HEK293T (cell line): ENCODE results near the gene PDE6B.
"Not testable (repeated sequence)": the region's sequence is repeated elsewhere in the genome, so short reads cannot be mapped to it uniquely, and the experiment has no call there.

Experiments used
- CTCF ChIA-PET: fragments of 350-600 bp; formaldehyde crosslinking; extraction: SDS; loops from one replicate; lab custom pipeline; 2021; ENCODE audit warnings: antibody characterized with exemption, inconsistent platforms; lab: Yijun Ruan, JAX
- POLR2A ChIA-PET: fragments of 350-600 bp; formaldehyde crosslinking; extraction: SDS; loops from one replicate; lab custom pipeline; 2020; ENCODE audit warnings: antibody characterized with exemption, inconsistent platforms; lab: Yijun Ruan, JAX
- DNase-seq: peaks from one replicate; pipeline ENCODE4 v3.0.0; 2012; ENCODE audit warnings: mixed read lengths; ENCODE audit errors: extremely low spot score
- ARNT ChIP-seq: fragments of 450-650 bp; IDR thresholded peaks from 2 replicates; pipeline ENCODE4 v1.6.1; 2017; ENCODE audit warnings: mild to moderate bottlenecking
- BHLHE40 ChIP-seq: fragments of 450-650 bp; IDR thresholded peaks from 2 replicates; pipeline ENCODE4 v1.6.1; 2016; ENCODE audit warnings: mild to moderate bottlenecking, moderate library complexity, borderline replicate concordance
- CTBP1 ChIP-seq: fragments of 450-650 bp; IDR thresholded peaks from 2 replicates; pipeline ENCODE4 v1.6.1; 2016; ENCODE audit warnings: borderline replicate concordance
- ELF4 ChIP-seq: fragments of 450-650 bp; IDR thresholded peaks from 2 replicates; pipeline ENCODE4 v1.6.1; 2017; ENCODE audit warnings: antibody characterized with exemption
- FOXA1 ChIP-seq: fragments of 450-650 bp; IDR thresholded peaks from 2 replicates; pipeline ENCODE4 v1.6.1; 2016; ENCODE audit warnings: mild to moderate bottlenecking
- FOXK2 ChIP-seq: fragments of 450-650 bp; IDR thresholded peaks from 2 replicates; pipeline ENCODE4 v1.6.1; 2016; ENCODE audit warnings: mild to moderate bottlenecking
- FOXM1 ChIP-seq: fragments of 450-650 bp; IDR thresholded peaks from 2 replicates; pipeline ENCODE4 v1.6.1; 2017; ENCODE audit warnings: mild to moderate bottlenecking, borderline replicate concordance
- HDGF ChIP-seq: fragments of 450-650 bp; IDR thresholded peaks from 2 replicates; pipeline ENCODE4 v1.6.1; 2017; ENCODE audit warnings: antibody characterized with exemption, borderline replicate concordance
- L3MBTL2 ChIP-seq: fragments of 450-650 bp; conservative IDR thresholded peaks from 2 replicates; pipeline ENCODE4 v1.6.1; 2016; ENCODE audit warnings: mild to moderate bottlenecking
- LEF1 ChIP-seq: fragments of 450-650 bp; IDR thresholded peaks from 2 replicates; pipeline ENCODE4 v1.6.1; 2017; ENCODE audit warnings: mild to moderate bottlenecking, borderline replicate concordance
- NFRKB ChIP-seq: fragments of 450-650 bp; IDR thresholded peaks from 2 replicates; pipeline ENCODE4 v1.6.1; 2016; ENCODE audit warnings: mild to moderate bottlenecking, moderate library complexity
- SP1 ChIP-seq: fragments of 450-650 bp; IDR thresholded peaks from 2 replicates; pipeline ENCODE4 v1.6.1; 2017
- SUZ12 ChIP-seq: fragments of 450-650 bp; IDR thresholded peaks from 2 replicates; pipeline ENCODE4 v1.6.1; 2016; ENCODE audit warnings: mild to moderate bottlenecking
- TARDBP ChIP-seq: fragments of 450-650 bp; IDR thresholded peaks from 2 replicates; pipeline ENCODE4 v1.6.1; 2016
- ZNF384 ChIP-seq: fragments of 450-650 bp; IDR thresholded peaks from 2 replicates; pipeline ENCODE4 v1.6.1; 2016
- TF ChIP-seq, protein P1 (sequence below): fragments of 450-650 bp; IDR thresholded peaks from 2 replicates; pipeline ENCODE4 v1.6.1; 2016

The PDE6B gene

DNA sequence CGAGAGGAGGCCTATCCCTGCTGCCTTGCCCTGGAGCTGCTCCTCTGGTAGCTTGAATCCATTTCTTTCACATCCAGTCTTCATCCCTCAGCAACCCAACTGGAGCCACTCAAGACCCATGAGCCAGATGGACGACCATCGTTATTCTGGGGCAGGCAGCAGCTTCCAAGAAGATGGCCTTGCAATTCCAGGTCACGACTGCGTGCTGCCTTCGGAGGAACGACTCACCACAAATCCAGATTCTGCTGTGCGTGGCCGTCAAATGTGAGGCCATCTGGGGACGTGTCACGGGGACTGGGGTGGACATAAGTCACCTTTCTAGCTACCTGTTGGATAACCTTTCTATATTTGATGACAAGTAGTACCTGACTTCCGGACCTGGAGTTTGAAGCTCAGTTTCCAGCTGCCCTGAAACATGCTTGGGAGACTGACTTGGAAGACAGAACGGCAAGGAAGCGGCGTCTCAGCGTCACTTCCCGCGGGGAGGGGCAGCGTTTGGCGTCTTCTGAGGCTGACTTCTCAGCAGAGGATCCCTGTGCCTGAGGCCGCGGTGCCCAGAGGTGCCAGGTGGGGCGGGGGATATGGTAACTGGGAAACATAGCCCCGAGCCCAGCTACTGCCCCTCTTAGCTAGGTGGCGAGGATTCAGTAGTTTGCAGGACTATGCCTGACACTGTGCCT lies 37.6 kb upstream of the PDE6B start:
- ChIA-PET CTCF (no interaction called here), POLR2A (interaction anchor here (1.9 kb wide), 1 partner anchor 11 kb away, joined by 11 read pairs; the partner anchor contains the start of gene TMEM271)
- no peak for DNase-seq
- no peak for TF ChIP-seq FOXK2
- TF ChIP-seq SP1: no peak
- no peak for TF ChIP-seq ELF4
- TF ChIP-seq SUZ12: no peak
- no peak for TF ChIP-seq ZNF384
- no peak for TF ChIP-seq FOXA1
- TF ChIP-seq NFRKB: no peak
- no peak for TF ChIP-seq ARNT
- TF ChIP-seq HDGF: no peak
- TF ChIP-seq, protein P1, sequence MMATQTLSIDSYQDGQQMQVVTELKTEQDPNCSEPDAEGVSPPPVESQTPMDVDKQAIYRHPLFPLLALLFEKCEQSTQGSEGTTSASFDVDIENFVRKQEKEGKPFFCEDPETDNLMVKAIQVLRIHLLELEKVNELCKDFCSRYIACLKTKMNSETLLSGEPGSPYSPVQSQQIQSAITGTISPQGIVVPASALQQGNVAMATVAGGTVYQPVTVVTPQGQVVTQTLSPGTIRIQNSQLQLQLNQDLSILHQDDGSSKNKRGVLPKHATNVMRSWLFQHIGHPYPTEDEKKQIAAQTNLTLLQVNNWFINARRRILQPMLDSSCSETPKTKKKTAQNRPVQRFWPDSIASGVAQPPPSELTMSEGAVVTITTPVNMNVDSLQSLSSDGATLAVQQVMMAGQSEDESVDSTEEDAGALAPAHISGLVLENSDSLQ: no peak
- no peak for TF ChIP-seq BHLHE40
- no peak for TF ChIP-seq CTBP1
- TF ChIP-seq TARDBP: no peak
- TF ChIP-seq LEF1: no peak
- no peak for TF ChIP-seq FOXM1

DNA sequence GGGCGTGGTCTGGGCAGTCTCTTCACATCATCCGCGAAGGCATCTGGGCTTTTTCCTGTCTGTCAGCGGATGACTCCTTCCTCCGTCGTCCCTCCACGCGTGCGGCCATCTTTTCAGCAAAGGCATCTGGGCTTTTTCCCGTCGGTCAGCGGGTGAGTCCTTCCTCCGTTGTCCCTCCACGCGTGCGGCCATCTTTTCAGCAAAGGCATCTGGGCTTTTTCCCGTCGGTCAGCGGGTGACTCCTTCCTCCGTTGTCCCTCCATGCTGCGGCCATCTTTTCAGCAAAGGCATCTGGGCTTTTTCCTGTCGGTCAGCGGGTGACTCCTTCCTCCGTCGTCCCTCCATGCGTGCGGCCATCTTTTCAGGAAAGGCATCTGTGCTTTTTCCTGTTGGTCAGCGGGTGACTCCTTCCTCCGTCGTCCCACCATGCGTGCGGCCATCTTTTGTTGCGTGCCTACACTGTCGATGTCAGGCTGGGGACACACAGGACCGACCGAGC lies 37.0 kb upstream of the PDE6B start:
- ChIA-PET POLR2A (interaction anchor here (0.6 kb wide), 1 partner anchor 12 kb away, joined by 3 read pairs; no protein-coding TSS in a partner anchor), CTCF (no interaction called here)
- DNase-seq: no peak
- TF ChIP-seq FOXA1 (no peak), L3MBTL2 (no peak), ELF4 (no peak), LEF1 (no peak), NFRKB (no peak), BHLHE40 (no peak), ZNF384 (no peak), HDGF (no peak)

DNA sequence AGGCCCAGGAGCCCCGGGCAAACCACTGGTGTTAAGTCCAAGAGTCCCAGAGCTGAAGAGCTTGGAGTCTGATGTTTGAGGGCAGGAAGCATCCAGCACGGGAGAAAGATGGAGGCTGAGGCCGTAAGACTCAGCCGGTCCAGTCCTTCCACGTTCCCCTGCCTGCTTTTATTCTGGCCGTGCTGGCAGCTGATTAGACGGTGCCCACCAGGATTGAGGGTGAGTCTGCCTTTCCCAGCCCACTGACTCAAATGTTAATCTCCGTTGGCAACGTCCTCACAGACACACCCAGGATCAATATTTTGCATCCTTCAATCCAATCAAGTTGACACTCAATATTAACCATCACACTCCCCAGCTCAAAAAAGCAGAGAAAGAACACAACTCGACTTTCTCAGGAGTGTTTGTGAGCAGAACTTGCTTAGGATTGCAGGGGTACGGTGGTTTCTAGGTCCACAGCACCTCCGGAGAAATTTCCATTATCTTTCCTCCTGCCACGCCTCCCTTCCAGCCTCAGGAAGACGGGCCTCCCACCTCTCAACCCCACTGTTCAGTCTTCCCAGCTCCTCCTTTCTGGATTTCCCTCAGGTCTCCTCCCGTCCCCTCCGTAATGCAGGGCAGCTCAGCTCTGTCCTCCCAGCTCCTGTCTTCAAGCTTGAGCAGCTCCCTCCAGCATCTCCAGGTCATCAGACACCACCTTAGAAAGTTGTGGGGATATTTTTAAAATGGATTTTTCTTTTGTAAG lies 36.0 kb upstream of the PDE6B start:
- no peak for DNase-seq
- ChIA-PET CTCF (no interaction called here), POLR2A (no interaction called here)
- no peak for TF ChIP-seq FOXA1
- no peak for TF ChIP-seq SP1
- no peak for TF ChIP-seq BHLHE40
- TF ChIP-seq CTBP1: no peak
- no peak for TF ChIP-seq HDGF
- no peak for TF ChIP-seq ARNT
- no peak for TF ChIP-seq ZNF384
- TF ChIP-seq FOXK2: no peak
- TF ChIP-seq NFRKB: no peak
- TF ChIP-seq FOXM1: no peak
- no peak for TF ChIP-seq ELF4
- no peak for TF ChIP-seq SUZ12
- no peak for TF ChIP-seq LEF1
- TF ChIP-seq, protein P1: no peak
- TF ChIP-seq TARDBP: no peak
- TF ChIP-seq L3MBTL2: no peak

DNA sequence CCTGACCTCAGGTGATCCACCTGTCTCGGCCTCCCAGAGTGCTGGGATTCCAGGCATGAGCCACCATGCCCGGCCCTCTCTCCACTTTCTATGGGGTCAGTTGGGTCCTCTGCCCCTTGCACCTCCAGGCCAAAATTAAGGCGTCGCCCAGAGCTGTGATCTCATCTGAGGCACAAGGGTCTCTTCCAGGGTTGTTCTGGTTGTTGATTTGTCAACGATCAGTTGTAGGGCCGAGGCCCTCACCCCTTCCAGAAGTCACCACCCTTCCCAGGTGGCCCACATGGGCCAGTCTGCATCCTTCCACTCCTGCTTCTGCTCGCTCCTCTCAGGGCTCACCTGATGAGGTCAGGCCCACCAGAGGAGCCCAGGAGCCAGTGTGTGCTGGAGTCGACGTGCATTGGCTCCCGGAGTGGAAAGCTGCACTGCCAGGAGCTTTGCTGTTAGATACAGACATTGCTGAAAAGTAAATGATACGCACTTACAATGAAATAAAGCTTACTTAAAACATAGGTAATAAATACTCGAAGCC lies 35.0 kb upstream of the PDE6B start:
- no peak for DNase-seq
- TF ChIP-seq TARDBP: no peak
- no peak for TF ChIP-seq FOXM1
- no peak for TF ChIP-seq FOXK2
- no peak for TF ChIP-seq ZNF384
- TF ChIP-seq ARNT: no peak
- TF ChIP-seq BHLHE40: no peak
- TF ChIP-seq SUZ12: no peak
- TF ChIP-seq ELF4: no peak
- TF ChIP-seq FOXA1: no peak
- TF ChIP-seq, protein P1: no peak
- TF ChIP-seq L3MBTL2: no peak
- TF ChIP-seq NFRKB: no peak
- no peak for TF ChIP-seq SP1
- no peak for TF ChIP-seq LEF1
- no peak for TF ChIP-seq CTBP1
- TF ChIP-seq HDGF: no peak
- ChIA-PET POLR2A (no interaction called here), CTCF (interaction anchor here (0.6 kb wide), 1 partner anchor 8 kb away, joined by 3 read pairs; no protein-coding TSS in a partner anchor)

DNA sequence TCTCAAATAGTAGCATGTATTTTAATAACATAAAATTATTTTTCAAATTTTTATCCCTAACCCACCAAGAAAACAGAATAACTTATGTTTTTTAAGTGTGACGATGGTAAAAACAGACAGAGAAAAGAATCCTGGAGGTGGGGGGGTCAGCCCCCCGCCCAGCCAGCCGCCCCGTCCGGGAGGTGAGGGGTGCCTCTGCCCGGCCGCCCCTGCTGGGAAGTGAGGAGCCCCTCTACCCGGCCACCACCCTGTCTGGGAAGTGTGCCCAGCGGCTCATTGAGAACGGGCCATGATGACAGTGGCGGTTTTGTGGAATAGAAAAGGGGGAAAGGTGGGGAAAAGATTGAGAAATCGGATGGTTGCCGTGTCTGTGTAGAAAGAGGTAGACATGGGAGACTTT lies 33.2 kb upstream of the PDE6B start:
- POLR2A ChIA-PET, CTCF ChIA-PET, DNase-seq: not testable (repeated sequence)
